HepG2 (cell line): ENCODE results near the gene PSMD1. TPM values are rescaled to one million over a fixed set of nuclear protein-coding genes. Genes with fewer than 3 reads are reported as not detected.

Experiments used
- ATAC-seq: fragments of 200-7000 bp; cut with Tn5 transposase; 3 replicates; pipeline ENCODE4 v1.9.1; 2020; ENCODE audit warnings: mild to moderate bottlenecking, moderate library complexity
- BruUV-seq: library from RNA; stranded (reverse); fragments of 400-500 nt; replicated peaks from 2 replicates; lab custom pipeline; 2021; lab: Mats Ljungman, UMichigan
- CTCF ChIA-PET: fragments of 300-600 bp; formaldehyde crosslinking; extraction: SDS; loops from one replicate; lab custom pipeline; 2021; ENCODE audit warnings: low total read pairs, inconsistent platforms, low intra/inter-chr PET ratio; lab: Yijun Ruan, JAX
- POLR2A ChIA-PET: fragments of 350-600 bp; sonication (Branson Sonifier 250); formaldehyde crosslinking; loops from one replicate; lab custom pipeline; 2020; ENCODE audit warnings: antibody characterized with exemption, inconsistent platforms; lab: Yijun Ruan, JAX
- DNase-seq: peaks from one replicate; pipeline ENCODE4 v3.0.0-alpha.2; 2015; ENCODE audit warnings: low spot score
- FAIRE-seq: peaks from 3 replicates; lab custom pipeline; 2011; peaks lifted over from hg19 to GRCh38; lab: Jason Lieb, UNC
- H2AFZ ChIP-seq: one replicate; pipeline ENCODE4 v1.6.1; 2011; ENCODE audit warnings: low read length, inconsistent platforms
- H3K27ac ChIP-seq: fragments of 300-600 bp; 3 replicates; pipeline ENCODE4 v1.8.0; 2011; ENCODE audit warnings: mixed run types, mild to moderate bottlenecking, mixed read lengths, low read length, inconsistent platforms; ENCODE audit not compliant: insufficient read depth; ENCODE audit errors: extremely low read length
- H3K27me3 ChIP-seq, 2 experiments: fragments of 200-600 bp in 1 of 2; 2 replicates in 1 of 2; 3 replicates in 1 of 2; pipeline versions ENCODE4 v1.6.0 to v1.8.0; 2011; ENCODE audit warnings: low read length in 2 of 2, mild to moderate bottlenecking in 2 of 2, moderate library complexity in 2 of 2, inconsistent platforms in 1 of 2; ENCODE audit not compliant: insufficient read depth in 2 of 2, control insufficient read depth in 1 of 2
- H3K36me3 ChIP-seq, 2 experiments: fragments of 200-600 bp in 1 of 2; replicated peaks in 1 of 2; 2 replicates in 1 of 2; 3 replicates in 1 of 2; pipeline versions ENCODE4 v1.5.1 to v1.8.0; 2011; ENCODE audit warnings: low read length in 2 of 2, inconsistent platforms in 1 of 2; ENCODE audit not compliant: insufficient read depth in 2 of 2, control insufficient read depth in 1 of 2
- H3K4me1 ChIP-seq: 2 replicates; pipeline ENCODE4 v1.5.1; 2012; ENCODE audit warnings: low read length, inconsistent platforms; ENCODE audit not compliant: insufficient read depth
- H3K4me2 ChIP-seq: 2 replicates; pipeline ENCODE4 v1.6.0; 2011; ENCODE audit warnings: low read depth, low read length, inconsistent platforms
- H3K4me3 ChIP-seq, 3 experiments: fragments of 200-600 bp in 1 of 3; sonication (generic), shearing (Covaris generic) in 1 of 3; replicated peaks in 1 of 3; 2 replicates each; pipeline ENCODE4 v1.5.1; 2011 to 2016; ENCODE audit warnings: low read length in 3 of 3, inconsistent platforms in 2 of 3, low read depth in 2 of 3, mild to moderate bottlenecking in 2 of 3, control low read depth in 1 of 3, mixed read lengths in 1 of 3; ENCODE audit not compliant: insufficient read depth in 1 of 3
- H3K79me2 ChIP-seq: one replicate; pipeline ENCODE4 v1.6.1; 2011; ENCODE audit warnings: low read length, inconsistent platforms; ENCODE audit not compliant: insufficient read depth
- H3K9ac ChIP-seq: 2 replicates; pipeline ENCODE4 v1.6.0; 2011; ENCODE audit warnings: mild to moderate bottlenecking, low read depth, low read length, inconsistent platforms; ENCODE audit not compliant: insufficient read depth
- H3K9me3 ChIP-seq: 2 replicates; pipeline ENCODE4 v1.5.1; 2012; ENCODE audit warnings: mild to moderate bottlenecking, low read length
- H4K20me1 ChIP-seq: 2 replicates; pipeline ENCODE4 v1.6.0; 2011; ENCODE audit warnings: inconsistent platforms, mild to moderate bottlenecking, low read length, moderate library complexity; ENCODE audit not compliant: insufficient read depth
- ATM ChIP-seq: fragments of 450-650 bp; IDR thresholded peaks from 2 replicates; pipeline ENCODE4 v1.7.1; 2017; ENCODE audit warnings: mild to moderate bottlenecking, borderline replicate concordance
- CBFB ChIP-seq: sonication (generic); formaldehyde crosslinking; IDR thresholded peaks from 2 replicates; pipeline ENCODE4 v1.4.0; 2020; ENCODE audit warnings: missing genetic modification reagents
- HNF4A ChIP-seq: sonication (generic); formaldehyde crosslinking; IDR thresholded peaks from 2 replicates; pipeline ENCODE4 v1.4.0; 2020; ENCODE audit warnings: missing genetic modification reagents
- HNRNPLL ChIP-seq: fragments of 200-400 bp; formaldehyde crosslinking; IDR thresholded peaks from 2 replicates; pipeline ENCODE4 v1.6.1; 2017; ENCODE audit warnings: mild to moderate bottlenecking, low read depth, low read length; ENCODE audit not compliant: poor library complexity, severe bottlenecking
- MAF1 ChIP-seq: sonication (generic); formaldehyde crosslinking; IDR thresholded peaks from 2 replicates; pipeline ENCODE4 v1.5.0; 2020; ENCODE audit warnings: missing genetic modification reagents, borderline replicate concordance
- MEIS2 ChIP-seq: sonication (generic); formaldehyde crosslinking; IDR thresholded peaks from 2 replicates; pipeline ENCODE4 v1.9.0; 2021; ENCODE audit warnings: mild to moderate bottlenecking, missing genetic modification reagents
- NFE2 ChIP-seq: sonication (generic); formaldehyde crosslinking; IDR thresholded peaks from 2 replicates; pipeline ENCODE4 v1.4.0; 2020; ENCODE audit warnings: missing genetic modification reagents
- NONO ChIP-seq, 2 experiments: fragments of 450-650 bp in 1 of 2; sonication (generic) in 1 of 2; formaldehyde crosslinking in 1 of 2; IDR thresholded peaks in 1 of 2; conservative IDR thresholded peaks in 1 of 2; 2 replicates each; pipeline versions ENCODE4 v1.6.1 to v1.8.0; 2017 to 2022; ENCODE audit warnings: mild to moderate bottlenecking in 1 of 2, missing genetic modification reagents in 1 of 2, moderate library complexity in 1 of 2
- RAD21 ChIP-seq: fragments of 450-650 bp; formaldehyde crosslinking; IDR thresholded peaks from 2 replicates; pipeline ENCODE4 v1.5.0; 2020; ENCODE audit warnings: mild to moderate bottlenecking
- SATB2 ChIP-seq: sonication (generic); formaldehyde crosslinking; IDR thresholded peaks from 2 replicates; pipeline ENCODE4 v1.5.0; 2020; ENCODE audit warnings: missing genetic modification reagents
- ZNF343 ChIP-seq: sonication (generic); formaldehyde crosslinking; IDR thresholded peaks from 2 replicates; pipeline ENCODE4 v1.4.0; 2020; ENCODE audit warnings: mild to moderate bottlenecking, missing genetic modification reagents
- WGBS: methylation state at CpG from one replicate; pipeline ENCODE4 v1.1.6; 2017; ENCODE audit warnings: low lambda C conversion rate; 5-methylcytosine and 5-hydroxymethylcytosine counted together
- in situ Hi-C: cut with HindIII; loops from 2 replicates; pipeline ENCODE4 v1.10.0; 2017; ENCODE audit warnings: low pct_unique_long_range_greater_than_20kb; ENCODE audit not compliant: extremely low pct_ligation_motif_present
- intact Hi-C: fragments of 100-400 bp; cut with micrococcal nuclease; formaldehyde crosslinking; loops from one replicate; pipeline ENCODE4 v1.10.0; 2022; ENCODE audit not compliant: unreplicated experiment
- polyA plus RNA-seq, 8 experiments: library from polyadenylated mRNA; depleted of rRNA in 3 of 8; stranded (reverse) in 7 of 8; unstranded in 1 of 8; fragments of >200 nt; fragmentation: Illumina TruSeq in 4 of 8; extraction: Trizol in 4 of 8; gene quantifications; 2 replicates each; pipeline versions ENCODE4 v1.2.1 to v1.2.3, GENCODE V29; 2011 to 2016; ENCODE audit warnings: low read depth in 4 of 8, missing spikeins in 1 of 8, mixed read lengths in 1 of 8; ENCODE audit not compliant: insufficient read depth in 1 of 8
- total RNA-seq, 5 experiments: library from RNA; depleted of rRNA; stranded (reverse); fragments of >200 nt; fragmentation: Illumina TruSeq; extraction: Trizol; gene quantifications; 2 replicates each; pipeline ENCODE4 v1.2.3, GENCODE V29; 2016; ENCODE audit warnings: low read depth in 1 of 5
- TF ChIP-seq, protein P1 (sequence below): sonication (generic); formaldehyde crosslinking; IDR thresholded peaks from 2 replicates; pipeline ENCODE4 v1.8.0; 2022; ENCODE audit warnings: missing genetic modification reagents, low read depth, mild to moderate bottlenecking, borderline replicate concordance
- TF ChIP-seq, protein P2 (sequence below): sonication (generic); formaldehyde crosslinking; IDR thresholded peaks from 2 replicates; pipeline ENCODE4 v1.5.0; 2020; ENCODE audit warnings: missing genetic modification reagents

The PSMD1 gene
- total and polyA plus RNA-seq, 2 of the 13 experiments (the other 11 are each of a cell fraction or from before 2014, with no cell fraction given) = 136 to 191 TPM

DNA sequence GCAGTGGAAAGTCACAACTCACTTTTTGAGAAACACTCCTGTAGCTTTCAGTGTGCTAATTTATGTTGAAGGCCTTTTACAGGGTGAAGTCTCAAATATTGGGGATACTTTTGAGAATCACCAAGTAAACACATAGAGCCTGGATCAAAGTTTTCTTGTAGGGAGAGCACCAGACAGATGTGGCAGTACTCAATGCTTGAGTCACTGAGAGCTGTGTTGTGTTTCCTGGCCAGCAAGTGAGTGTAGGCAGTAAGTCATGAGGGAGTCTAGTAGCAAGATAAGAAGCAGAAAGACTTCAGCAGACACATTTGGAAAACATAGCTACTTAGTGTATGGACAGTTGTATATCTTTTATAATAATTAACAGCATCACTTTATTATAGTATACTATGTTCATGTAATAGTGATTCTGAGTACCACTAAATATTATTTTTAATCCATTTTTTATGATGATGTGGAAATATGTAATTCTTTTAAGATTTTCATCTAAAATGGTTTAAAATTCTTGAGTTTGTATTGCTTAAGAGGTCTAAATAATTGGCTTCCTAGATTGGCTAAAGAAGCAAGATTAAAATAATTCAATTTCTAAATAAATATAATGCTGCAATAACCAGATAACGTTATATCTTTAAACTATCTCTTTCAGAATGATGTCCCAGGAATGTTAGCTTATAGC lies 12.8 kb downstream of the PSMD1 start:
- in situ Hi-C loops = no loop called here
- Histone ChIP-seq H3K27ac (no peak overlapping the region), H3K36me3 (peaks cover 18 to 74% of the 10 kb centered on the region in 2 experiments), H3K4me1 (peaks cover 41% of the 10 kb centered on the region), H3K4me2 (no peak overlapping the region), H2AFZ (no peak overlapping the region), H3K9ac (no peak overlapping the region), H3K27me3 (no peaks in the 10 kb centered on the region), H4K20me1 (no peaks in the 10 kb centered on the region), H3K4me3 (no peak overlapping the region), H3K79me2 (peaks cover 10% of the 10 kb centered on the region), H3K9me3 (no peaks in the 10 kb centered on the region)
- CTCF ChIA-PET = no interaction called here
- FAIRE-seq (no peak), ATAC-seq (no peak), DNase-seq (no peak)
- 96% methylated on average over 1 of the region's 1 CpG for WGBS
- POLR2A ChIA-PET = interaction anchor here (1.0 to 1.2 kb wide), 2 partner anchors 18 to 395 kb away, joined by 3 to 4 read pairs; partner anchors contain the start of gene NCL
- intact Hi-C loops = no loop called here
- no peak for TF ChIP-seq SATB2 (CRISPR knock-in tag)
- TF ChIP-seq RAD21 (CRISPR knock-in tag) = peak; percentile 24; the same call in 1 of the 2 replicates
- BruUV-seq = no TSS peak

DNA sequence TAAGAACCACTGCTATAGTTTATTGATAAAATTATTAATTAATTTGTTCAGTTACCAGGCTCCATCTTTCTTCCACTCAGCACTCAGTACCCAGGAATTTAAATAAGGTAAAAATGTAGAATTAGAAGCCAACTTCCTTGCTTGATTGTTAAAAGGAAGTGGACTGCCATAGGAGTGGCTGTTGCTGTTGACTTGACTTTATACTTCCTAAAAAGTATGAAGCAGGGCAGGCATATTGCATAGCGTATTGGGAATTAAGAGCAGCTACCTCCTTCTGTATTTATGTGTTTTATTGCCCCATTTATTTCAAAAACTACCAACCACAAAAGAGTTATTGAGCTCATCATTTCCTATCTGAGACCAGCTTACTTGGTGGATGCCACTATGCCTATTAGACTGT lies 27.9 kb downstream of the PSMD1 start:
- TF ChIP-seq NONO (IDR thresholded peaks at IDR 0.05) (no peak), NONO (CRISPR knock-in tag; conservative IDR thresholded peaks at IDR 0.05) (no peak), NFE2 (CRISPR knock-in tag) (no peak), ATM (no peak), HNF4A (CRISPR knock-in tag) (no peak), MEIS2 (CRISPR knock-in tag) (no peak), ZNF343 (CRISPR knock-in tag) (no peak), MAF1 (no peak), HNRNPLL (no peak), CBFB (CRISPR knock-in tag) (no peak)
- TF ChIP-seq, protein P1, sequence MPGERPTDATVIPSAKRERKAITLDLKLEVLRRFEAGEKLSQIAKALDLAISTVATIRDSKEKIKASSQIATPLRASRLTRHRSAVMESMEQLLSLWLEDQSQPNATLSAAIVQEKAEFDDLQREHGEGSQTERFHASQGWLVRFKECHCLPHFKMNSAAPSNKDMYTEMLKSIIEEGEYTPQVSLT (CRISPR knock-in tag) = no peak
- TF ChIP-seq, protein P2, sequence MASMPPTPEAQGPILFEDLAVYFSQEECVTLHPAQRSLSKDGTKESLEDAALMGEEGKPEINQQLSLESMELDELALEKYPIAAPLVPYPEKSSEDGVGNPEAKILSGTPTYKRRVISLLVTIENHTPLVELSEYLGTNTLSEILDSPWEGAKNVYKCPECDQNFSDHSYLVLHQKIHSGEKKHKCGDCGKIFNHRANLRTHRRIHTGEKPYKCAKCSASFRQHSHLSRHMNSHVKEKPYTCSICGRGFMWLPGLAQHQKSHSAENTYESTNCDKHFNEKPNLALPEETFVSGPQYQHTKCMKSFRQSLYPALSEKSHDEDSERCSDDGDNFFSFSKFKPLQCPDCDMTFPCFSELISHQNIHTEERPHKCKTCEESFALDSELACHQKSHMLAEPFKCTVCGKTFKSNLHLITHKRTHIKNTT (CRISPR knock-in tag) = no peak
- DNase-seq = no peak
- Histone ChIP-seq H3K4me3 (no peak overlapping the region), H3K4me2 (no peak overlapping the region), H3K9ac (no peak overlapping the region), H3K27ac (no peak overlapping the region), H3K27me3 (no peaks in the 10 kb centered on the region), H2AFZ (no peak overlapping the region), H3K79me2 (no peaks in the 10 kb centered on the region), H3K9me3 (no peaks in the 10 kb centered on the region), H3K36me3 (peaks cover 41 to 85% of the 10 kb centered on the region in 2 experiments), H3K4me1 (no peaks in the 10 kb centered on the region), H4K20me1 (no peaks in the 10 kb centered on the region)
- no peak for ATAC-seq
- in situ Hi-C loops (no loop called here), intact Hi-C loops (no loop called here)
- 96% methylated on average over 1 of the region's 1 CpG for WGBS
- CTCF ChIA-PET = no interaction called here
- no peak for FAIRE-seq
- no TSS peak for BruUV-seq
- POLR2A ChIA-PET = interaction anchor here (1.0 kb wide), 1 partner anchor 34 kb away, joined by 3 read pairs; no protein-coding TSS in a partner anchor
